ENCODE measurements around the gene FAM120B.

The FAM120B gene

DNA sequence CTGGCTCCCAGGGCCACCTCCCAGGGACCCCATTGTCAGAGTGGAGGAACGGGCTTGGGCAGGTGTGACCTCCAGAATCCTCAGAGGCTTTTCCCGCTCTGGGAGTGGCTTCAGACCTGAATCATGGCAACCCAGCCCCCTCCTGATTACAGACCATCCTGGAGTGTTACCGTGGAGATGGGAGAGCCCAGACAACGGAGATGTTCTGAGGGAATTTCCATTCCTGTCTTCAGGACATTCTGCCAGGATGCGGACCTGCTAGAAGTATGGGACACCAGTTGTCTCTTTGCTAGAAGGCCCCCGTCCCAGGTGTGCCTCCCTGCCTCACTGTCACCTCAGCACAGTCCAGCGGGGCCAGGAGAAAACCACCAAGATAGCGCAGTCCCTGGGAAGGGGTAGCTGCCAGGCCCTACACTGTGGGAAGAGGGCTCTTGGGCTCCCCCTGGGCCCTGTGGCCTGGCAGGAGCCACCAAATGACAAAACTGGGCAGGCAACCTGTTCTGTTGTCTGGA is 136.6 kb downstream of the FAM120B start:
- Histone ChIP-seq H3K79me2 (ENCODE audit: control insufficient read depth, low read length) (no peaks in the 10 kb centered on the region), H4K20me1 (ENCODE audit: control insufficient read depth, insufficient read depth, low read depth, low read length) (no peaks in the 10 kb centered on the region), H3K9me3 (ENCODE audit: control insufficient read depth, insufficient read depth, low read length) (no peaks in the 10 kb centered on the region), H3K4me1 (ENCODE audit: control insufficient read depth, low read length) (no peaks in the 10 kb centered on the region), H3K36me3 (ENCODE audit: control insufficient read depth, low read length) (no peaks in the 10 kb centered on the region), H3K9me2 (replicated peaks; ENCODE audit: control insufficient read depth, low read length) (no peaks in the 10 kb centered on the region), H3K4me3 (ENCODE audit: low read length) (no peak overlapping the region), H3K4me2 (ENCODE audit: low read length) (no peak overlapping the region), H3K27me3 (ENCODE audit: control insufficient read depth, low read length) (no peaks in the 10 kb centered on the region), H3K27ac (ENCODE audit: low read depth, low read length) (no peak overlapping the region), H3F3A (ENCODE audit: control insufficient read depth, insufficient read depth) (no peaks in the 10 kb centered on the region)
- TF ChIP-seq CTCF (IDR thresholded peaks at IDR 0.05; ENCODE audit: low read depth, low read length, poor library complexity, severe bottlenecking) (no peak), EZH2phosphoT487 (IDR thresholded peaks at IDR 0.05; ENCODE audit: borderline replicate concordance, low read length) (no peak)

DNA sequence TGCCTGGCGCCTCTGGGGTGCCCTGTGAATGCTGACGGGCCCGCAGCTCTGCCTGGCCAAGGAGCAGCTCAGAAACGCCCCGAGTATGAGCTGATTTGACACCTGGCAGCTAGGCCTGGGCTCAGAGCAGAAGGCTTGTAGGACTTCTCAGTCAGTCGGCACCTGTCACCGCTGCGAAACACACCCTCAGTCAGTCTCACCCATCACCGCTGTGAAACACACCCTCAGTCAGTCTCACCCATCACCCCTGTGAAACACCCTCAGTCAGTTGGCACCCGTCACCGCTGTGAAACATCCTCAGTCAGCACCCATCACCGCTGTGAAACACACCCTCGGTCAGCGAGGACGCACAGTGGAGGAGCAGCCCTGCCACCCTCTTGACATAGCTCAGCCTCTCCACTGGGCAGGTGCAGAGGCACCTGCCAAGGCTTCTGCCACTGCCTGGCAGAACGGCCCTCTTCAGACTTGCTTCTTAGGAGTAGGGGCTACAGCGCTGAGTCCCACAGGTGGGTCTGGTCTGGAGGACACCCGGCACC is 137.6 kb downstream of the FAM120B start:
- no peaks in the 10 kb centered on the region for H3K9me3 ChIP-seq (ENCODE audit: control insufficient read depth, insufficient read depth, low read length)
- no peak for TF ChIP-seq EZH2phosphoT487 (IDR thresholded peaks at IDR 0.05; ENCODE audit: borderline replicate concordance, low read length)
- no peak for TF ChIP-seq CTCF (IDR thresholded peaks at IDR 0.05; ENCODE audit: low read depth, low read length, poor library complexity, severe bottlenecking)
- no peaks in the 10 kb centered on the region for H3K4me1 ChIP-seq (ENCODE audit: control insufficient read depth, low read length)
- no peaks in the 10 kb centered on the region for H3K27me3 ChIP-seq (ENCODE audit: control insufficient read depth, low read length)
- no peak overlapping the region for H3K4me3 ChIP-seq (ENCODE audit: low read length)
- H3K9me2 ChIP-seq (replicated peaks; ENCODE audit: control insufficient read depth, low read length) = no peaks in the 10 kb centered on the region
- H3K27ac ChIP-seq (ENCODE audit: low read depth, low read length) = no peak overlapping the region
- H3K79me2 ChIP-seq (ENCODE audit: control insufficient read depth, low read length) = no peaks in the 10 kb centered on the region
- no peaks in the 10 kb centered on the region for H4K20me1 ChIP-seq (ENCODE audit: control insufficient read depth, insufficient read depth, low read depth, low read length)
- no peaks in the 10 kb centered on the region for H3F3A ChIP-seq (ENCODE audit: control insufficient read depth, insufficient read depth)
- no peak overlapping the region for H3K4me2 ChIP-seq (ENCODE audit: low read length)
- no peaks in the 10 kb centered on the region for H3K36me3 ChIP-seq (ENCODE audit: control insufficient read depth, low read length)

GRCh38 chr6:170444811-170445211 is 138.3 kb downstream of the FAM120B start:
- TF ChIP-seq CTCF (IDR thresholded peaks at IDR 0.05; ENCODE audit: low read depth, low read length, poor library complexity, severe bottlenecking) = no peak
- no peak for TF ChIP-seq EZH2phosphoT487 (IDR thresholded peaks at IDR 0.05; ENCODE audit: borderline replicate concordance, low read length)
- H3K79me2 ChIP-seq (ENCODE audit: control insufficient read depth, low read length) = no peaks in the 10 kb centered on the region
- no peaks in the 10 kb centered on the region for H3K4me1 ChIP-seq (ENCODE audit: control insufficient read depth, low read length)
- H3K27ac ChIP-seq (ENCODE audit: low read depth, low read length) = no peak overlapping the region
- no peaks in the 10 kb centered on the region for H3K36me3 ChIP-seq (ENCODE audit: control insufficient read depth, low read length)
- no peaks in the 10 kb centered on the region for H3K9me2 ChIP-seq (replicated peaks; ENCODE audit: control insufficient read depth, low read length)
- H3K27me3 ChIP-seq (ENCODE audit: control insufficient read depth, low read length) = no peaks in the 10 kb centered on the region
- H3K9me3 ChIP-seq (ENCODE audit: control insufficient read depth, insufficient read depth, low read length) = no peaks in the 10 kb centered on the region
- H3K4me2 ChIP-seq (ENCODE audit: low read length) = no peak overlapping the region
- no peaks in the 10 kb centered on the region for H4K20me1 ChIP-seq (ENCODE audit: control insufficient read depth, insufficient read depth, low read depth, low read length)
- no peaks in the 10 kb centered on the region for H3F3A ChIP-seq (ENCODE audit: control insufficient read depth, insufficient read depth)
- no peak overlapping the region for H3K4me3 ChIP-seq (ENCODE audit: low read length)
